Endothelial cell of umbilical vein (primary cell): ENCODE results near the gene CPNE6. TPM values are rescaled to one million over a fixed set of nuclear protein-coding genes. Genes with fewer than 3 reads are reported as not detected.
"Not testable (repeated sequence)": the region's sequence is repeated elsewhere in the genome, so short reads cannot be mapped to it uniquely, and the experiment has no call there.

Source experiments
- BruUV-seq: library from RNA; stranded (reverse); fragments of 400-500 nt; replicated peaks from 2 replicates; lab custom pipeline; 2021; lab: Mats Ljungman, UMichigan
- CTCF ChIA-PET: fragments of 300-600, 350-600 bp; sonication (Branson Sonifier 250); formaldehyde crosslinking; loops from one replicate; lab custom pipeline; 2021; ENCODE audit warnings: antibody characterized with exemption, inconsistent platforms; lab: Charles Lee
- POLR2A ChIA-PET: fragments of 300-600, 350-600 bp; sonication (Branson Sonifier 250); formaldehyde crosslinking; loops from one replicate; lab custom pipeline; 2021; ENCODE audit warnings: antibody characterized with exemption, inconsistent platforms; lab: Charles Lee
- DNase-seq: peaks from one replicate; pipeline ENCODE4 v3.0.0-alpha.2; 2011; ENCODE audit warnings: low read depth, low spot score
- FAIRE-seq: peaks from 2 replicates; lab custom pipeline; 2011; peaks lifted over from hg19 to GRCh38; lab: Jason Lieb, UNC
- H2AFZ ChIP-seq: 2 replicates; pipeline ENCODE4 v1.6.0; 2012; ENCODE audit warnings: low read depth, low read length, control low read depth, inconsistent platforms
- H3K27ac ChIP-seq: 2 replicates; pipeline ENCODE4 v1.5.1; 2011; ENCODE audit warnings: low read depth, mild to moderate bottlenecking, control low read depth, low read length, moderate library complexity; ENCODE audit not compliant: insufficient read depth
- H3K27me3 ChIP-seq, 2 experiments: 2 replicates each; pipeline versions ENCODE4 v1.6.0 to v1.6.1; 2011; ENCODE audit warnings: low read length in 2 of 2, mixed read lengths in 1 of 2; ENCODE audit not compliant: control insufficient read depth in 2 of 2, insufficient read depth in 2 of 2
- H3K36me3 ChIP-seq, 2 experiments: 2 replicates in 1 of 2; 3 replicates in 1 of 2; pipeline ENCODE4 v1.5.1; 2011; ENCODE audit warnings: low read length in 2 of 2, mild to moderate bottlenecking in 1 of 2, moderate library complexity in 1 of 2; ENCODE audit not compliant: control insufficient read depth in 2 of 2, insufficient read depth in 2 of 2; ENCODE audit errors: extremely low read depth in 1 of 2
- H3K4me1 ChIP-seq: 3 replicates; pipeline ENCODE4 v1.5.1; 2011; ENCODE audit warnings: mild to moderate bottlenecking, low read length; ENCODE audit not compliant: control insufficient read depth, insufficient read depth; ENCODE audit errors: extremely low read depth
- H3K4me2 ChIP-seq: 2 replicates; pipeline ENCODE4 v1.6.1; 2011; ENCODE audit warnings: low read length, control low read depth, mixed read lengths; ENCODE audit not compliant: insufficient read depth
- H3K4me3 ChIP-seq, 3 experiments: fragments of 200-600 bp in 1 of 3; sonication (generic), shearing (Covaris generic) in 1 of 3; replicated peaks in 1 of 3; 2 replicates each; pipeline ENCODE4 v1.5.1; 2011 to 2016; ENCODE audit warnings: control low read depth in 3 of 3, low read length in 3 of 3, mild to moderate bottlenecking in 2 of 3, inconsistent platforms in 1 of 3, low read depth in 1 of 3, moderate library complexity in 1 of 3; ENCODE audit not compliant: insufficient read depth in 1 of 3
- H3K79me2 ChIP-seq: 2 replicates; pipeline ENCODE4 v1.6.0; 2012; ENCODE audit warnings: low read length, inconsistent platforms; ENCODE audit not compliant: control insufficient read depth, insufficient read depth
- H3K9ac ChIP-seq: replicated peaks from 2 replicates; pipeline ENCODE3; 2011; ENCODE audit warnings: low read length, control low read depth; ENCODE audit not compliant: insufficient read depth; ENCODE audit errors: extremely low read depth
- H3K9me1 ChIP-seq: replicated peaks from 3 replicates; pipeline ENCODE4 v1.6.0; 2011; ENCODE audit warnings: mild to moderate bottlenecking, low read length; ENCODE audit not compliant: control insufficient read depth, insufficient read depth; ENCODE audit errors: extremely low read depth
- H3K9me3 ChIP-seq: replicated peaks from 2 replicates; pipeline ENCODE4 v1.5.1; 2012; ENCODE audit warnings: low read length, inconsistent platforms; ENCODE audit not compliant: control insufficient read depth, insufficient read depth
- H4K20me1 ChIP-seq: replicated peaks from 2 replicates; pipeline ENCODE3; 2011; ENCODE audit warnings: mild to moderate bottlenecking, low read length; ENCODE audit not compliant: control insufficient read depth, insufficient read depth; ENCODE audit errors: extremely low read depth
- EZH2 ChIP-seq: IDR thresholded peaks from 2 replicates; pipeline ENCODE4 v1.6.1; 2012; ENCODE audit warnings: borderline replicate concordance, low read depth, mild to moderate bottlenecking, moderate library complexity, low read length, inconsistent platforms; ENCODE audit not compliant: severe bottlenecking
- FOS ChIP-seq: IDR thresholded peaks from 2 replicates; pipeline ENCODE4 v1.6.1; 2011; ENCODE audit warnings: mild to moderate bottlenecking, low read length, moderate library complexity, borderline replicate concordance; ENCODE audit not compliant: insufficient read depth
- GATA2 ChIP-seq: IDR thresholded peaks from 2 replicates; pipeline ENCODE4 v1.7.0; 2011; ENCODE audit warnings: low read depth, mild to moderate bottlenecking, moderate library complexity, mixed read lengths, low read length; ENCODE audit not compliant: insufficient read length, insufficient read depth
- JUN ChIP-seq: IDR thresholded peaks from 2 replicates; pipeline ENCODE4 v1.6.1; 2011; ENCODE audit warnings: borderline replicate concordance, low read depth; ENCODE audit not compliant: insufficient read length, insufficient read depth
- MYC ChIP-seq: IDR thresholded peaks from one replicate; pipeline ENCODE4 v1.6.1; 2011; ENCODE audit warnings: mild to moderate bottlenecking, low read depth, low read length
- POLR2A ChIP-seq: IDR thresholded peaks from 2 replicates; pipeline ENCODE4 v1.6.1; 2012; ENCODE audit warnings: low read depth, mild to moderate bottlenecking, control low read depth, low read length
- POLR2AphosphoS5 ChIP-seq: IDR thresholded peaks from 2 replicates; pipeline ENCODE4 v1.6.1; 2012; ENCODE audit warnings: low read depth, mild to moderate bottlenecking, control low read depth, low read length, moderate library complexity; ENCODE audit not compliant: insufficient read depth
- dilution Hi-C: fragments of 300-500 bp; cut with MboI; formaldehyde crosslinking; loops from one replicate; pipeline ENCODE4 v1.15.0; 2019; ENCODE audit warnings: low sequenced_read_pairs; ENCODE audit not compliant: extremely low pct_ligation_motif_present
- intact Hi-C: fragments of 100-400 bp; cut with micrococcal nuclease; formaldehyde crosslinking; loops from one replicate; pipeline ENCODE4 v1.10.0; 2022
- polyA plus RNA-seq, 4 experiments: library from polyadenylated mRNA; depleted of rRNA in 3 of 4; stranded (reverse) in 3 of 4; unstranded in 1 of 4; fragments of >200 nt; gene quantifications; 2 replicates each; pipeline versions ENCODE4 v1.2.1 to v1.2.3, GENCODE V29; 2011 to 2012; ENCODE audit warnings: missing spikeins in 1 of 4
- total RNA-seq: library from RNA; stranded (reverse); gene quantifications from 2 replicates; pipeline ENCODE4 v1.2.3, GENCODE V29; 2021
- TF ChIP-seq, protein P1 (sequence below), 2 donors: IDR thresholded peaks; 1 replicate in 1 of 2; 2 replicates in 1 of 2; pipeline ENCODE4 v1.5.1; 2011; ENCODE audit warnings: low read length in 2 of 2, mild to moderate bottlenecking in 2 of 2, moderate library complexity in 2 of 2, control low read depth in 1 of 2, inconsistent platforms in 1 of 2, low read depth in 1 of 2; ENCODE audit not compliant: insufficient read depth in 1 of 2; ENCODE audit errors: extremely low read depth in 1 of 2
- TF ChIP-seq, protein P2 (sequence below): IDR thresholded peaks from 2 replicates; pipeline ENCODE4 v1.6.1; 2011; ENCODE audit not compliant: insufficient read depth, insufficient read length

CPNE6 gene
- total and polyA plus RNA-seq, 2 donors (not counting 3 experiments of a cell fraction or from before 2014, with no cell fraction given), result not detected

DNA sequence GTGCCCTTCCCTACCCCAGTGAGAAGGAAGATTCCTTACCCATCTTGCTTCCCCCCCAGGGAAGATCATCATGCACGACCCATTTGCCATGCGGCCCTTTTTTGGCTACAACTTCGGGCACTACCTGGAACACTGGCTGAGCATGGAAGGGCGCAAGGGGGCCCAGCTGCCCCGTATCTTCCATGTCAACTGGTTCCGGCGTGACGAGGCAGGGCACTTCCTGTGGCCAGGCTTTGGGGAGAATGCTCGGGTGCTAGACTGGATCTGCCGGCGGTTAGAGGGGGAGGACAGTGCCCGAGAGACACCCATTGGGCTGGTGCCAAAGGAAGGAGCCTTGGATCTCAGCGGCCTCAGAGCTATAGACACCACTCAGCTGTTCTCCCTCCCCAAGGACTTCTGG, 32.1 kb downstream of the CPNE6 start:
- no peaks in the 10 kb centered on the region for H3K9me3 ChIP-seq
- H3K36me3 ChIP-seq, result peaks cover 0 to 2% of the 10 kb centered on the region in 2 experiments
- intact Hi-C loops (no loop called here), dilution Hi-C loops (no loop called here)
- no peak overlapping the region for H3K4me3 ChIP-seq
- no peak overlapping the region for H3K9ac ChIP-seq
- no peaks in the 10 kb centered on the region for H3K79me2 ChIP-seq
- TF ChIP-seq EZH2 (no peak), GATA2 (no peak), POLR2A (no peak), JUN (no peak), POLR2AphosphoS5 (no peak), FOS (no peak), MYC (no peak)
- TF ChIP-seq, protein P1, sequence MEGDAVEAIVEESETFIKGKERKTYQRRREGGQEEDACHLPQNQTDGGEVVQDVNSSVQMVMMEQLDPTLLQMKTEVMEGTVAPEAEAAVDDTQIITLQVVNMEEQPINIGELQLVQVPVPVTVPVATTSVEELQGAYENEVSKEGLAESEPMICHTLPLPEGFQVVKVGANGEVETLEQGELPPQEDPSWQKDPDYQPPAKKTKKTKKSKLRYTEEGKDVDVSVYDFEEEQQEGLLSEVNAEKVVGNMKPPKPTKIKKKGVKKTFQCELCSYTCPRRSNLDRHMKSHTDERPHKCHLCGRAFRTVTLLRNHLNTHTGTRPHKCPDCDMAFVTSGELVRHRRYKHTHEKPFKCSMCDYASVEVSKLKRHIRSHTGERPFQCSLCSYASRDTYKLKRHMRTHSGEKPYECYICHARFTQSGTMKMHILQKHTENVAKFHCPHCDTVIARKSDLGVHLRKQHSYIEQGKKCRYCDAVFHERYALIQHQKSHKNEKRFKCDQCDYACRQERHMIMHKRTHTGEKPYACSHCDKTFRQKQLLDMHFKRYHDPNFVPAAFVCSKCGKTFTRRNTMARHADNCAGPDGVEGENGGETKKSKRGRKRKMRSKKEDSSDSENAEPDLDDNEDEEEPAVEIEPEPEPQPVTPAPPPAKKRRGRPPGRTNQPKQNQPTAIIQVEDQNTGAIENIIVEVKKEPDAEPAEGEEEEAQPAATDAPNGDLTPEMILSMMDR (IDR thresholded peaks at IDR 0.05; ENCODE audit: extremely low read depth in 1 of 2, insufficient read depth in 1 of 2, low read depth in 1 of 2, low read length in 2 of 2), result no peak
- TF ChIP-seq, protein P2, sequence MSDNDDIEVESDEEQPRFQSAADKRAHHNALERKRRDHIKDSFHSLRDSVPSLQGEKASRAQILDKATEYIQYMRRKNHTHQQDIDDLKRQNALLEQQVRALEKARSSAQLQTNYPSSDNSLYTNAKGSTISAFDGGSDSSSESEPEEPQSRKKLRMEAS, result no peak
- H2AFZ ChIP-seq, result no peak overlapping the region
- H3K9me1 ChIP-seq, result no peaks in the 10 kb centered on the region
- FAIRE-seq (no peak), DNase-seq (no peak)
- ChIA-PET CTCF (interaction anchor here (11.7 kb wide), 1 partner anchor 47 kb away, joined by 420 read pairs; no protein-coding TSS in a partner anchor), POLR2A (interaction anchor here (1.4 kb wide), 1 partner anchor 9 kb away, joined by 4 read pairs; the partner anchor contains the start of gene PCK2)
- BruUV-seq, result TSS peak; percentile 15
- H3K4me1 ChIP-seq, result peaks cover 11% of the 10 kb centered on the region
- no peak overlapping the region for H3K4me2 ChIP-seq
- H3K27ac ChIP-seq, result no peak overlapping the region
- H3K27me3 ChIP-seq, result no peaks in the 10 kb centered on the region
- H4K20me1 ChIP-seq, result no peaks in the 10 kb centered on the region

DNA sequence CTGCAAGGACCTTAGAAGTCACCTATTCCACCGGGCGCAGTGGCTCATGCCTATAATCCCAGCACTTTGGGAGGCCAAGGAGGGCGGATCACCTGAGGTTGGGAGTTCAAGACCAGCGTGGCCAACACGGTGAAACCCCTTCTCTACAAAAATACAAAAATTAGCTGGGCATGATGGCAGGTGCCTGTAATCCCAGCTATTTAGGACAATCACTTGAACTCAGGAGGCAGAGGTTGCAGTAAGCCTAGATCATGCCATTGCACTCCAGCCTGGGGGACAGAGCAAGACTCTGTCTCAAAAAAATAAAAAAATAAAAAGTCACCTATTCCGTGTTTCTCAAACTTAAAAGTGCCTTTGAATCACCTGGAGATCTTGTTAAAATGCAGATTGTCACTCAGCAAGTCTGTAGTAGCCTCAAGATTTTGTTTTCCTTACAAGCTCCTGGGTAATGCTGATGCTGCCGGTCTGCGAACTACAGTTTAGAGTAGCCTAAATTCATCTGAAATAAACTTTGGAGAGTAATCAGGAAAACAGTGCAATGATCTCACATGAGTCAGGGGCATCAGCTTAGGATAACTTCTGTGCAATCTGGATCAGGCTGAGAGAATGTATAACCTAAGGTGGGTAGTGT, 34.4 kb downstream of the CPNE6 start:
- dilution Hi-C loops, H3K27ac ChIP-seq, H3K36me3 ChIP-seq, H3K4me3 ChIP-seq, H3K9me3 ChIP-seq, H3K9me1 ChIP-seq, H3K27me3 ChIP-seq, BruUV-seq, FAIRE-seq, H3K9ac ChIP-seq, H3K79me2 ChIP-seq, H4K20me1 ChIP-seq, DNase-seq: not testable (repeated sequence)
- Histone ChIP-seq H2AFZ (peak overlapping the region; percentile 17), H3K4me2 (peak overlapping the region; percentile 20), H3K4me1 (peaks cover 16% of the 10 kb centered on the region)
- ChIA-PET POLR2A (interaction anchor here (1.2 kb wide), 1 partner anchor 9 kb away, joined by 4 read pairs; the partner anchor contains the start of genes DCAF11 and NRL), CTCF (interaction anchor here (1.3 to 11.7 kb wide), 6 partner anchors 9 to 54 kb away, joined by 3 to 420 read pairs (median 6); partner anchors contain the start of genes CARMIL3, DCAF11 and NRL)
- intact Hi-C loops, result loop anchor here (1.0 kb wide), 1 partner anchor 11 kb away; the partner anchor contains the start of gene PCK2
